Fibroblast of lung (primary cell): ENCODE measurements around the gene TRIM6. TPM values are rescaled to one million over a fixed set of nuclear protein-coding genes. Genes with fewer than 3 reads are reported as not detected.
A peak's percentile ranks its signal among the peaks of the same experiment; 100 is the strongest.

ENCODE experiments used
- DNase-seq, 2 donors: peaks; one replicate each; pipeline versions ENCODE4 v3.0.0 to v3.0.0-alpha.2; 2010; ENCODE audit warnings: low read depth in 2 of 2
- H2AFZ ChIP-seq: 2 replicates; pipeline ENCODE4 v1.5.1; 2012; ENCODE audit warnings: low read length, control low read depth, inconsistent platforms
- H3K27ac ChIP-seq: 2 replicates; pipeline ENCODE4 v1.5.1; 2011; ENCODE audit warnings: low read length, control low read depth; ENCODE audit not compliant: insufficient read depth
- H3K27me3 ChIP-seq: 2 replicates; pipeline ENCODE4 v1.5.1; 2011; ENCODE audit warnings: mild to moderate bottlenecking, low read length; ENCODE audit not compliant: control insufficient read depth, insufficient read depth
- H3K36me3 ChIP-seq: 2 replicates; pipeline ENCODE4 v1.5.1; 2011; ENCODE audit warnings: low read length; ENCODE audit not compliant: control insufficient read depth, insufficient read depth
- H3K4me1 ChIP-seq: 2 replicates; pipeline ENCODE4 v1.5.1; 2011; ENCODE audit warnings: low read length; ENCODE audit not compliant: control insufficient read depth, insufficient read depth; ENCODE audit errors: extremely low read depth
- H3K4me2 ChIP-seq: 2 replicates; pipeline ENCODE4 v1.5.1; 2011; ENCODE audit warnings: low read length, control low read depth; ENCODE audit not compliant: insufficient read depth; ENCODE audit errors: extremely low read depth
- H3K4me3 ChIP-seq, 4 experiments: fragments of 200-600 bp in 1 of 4; sonication (generic) in 1 of 4; replicated peaks in 1 of 4; 2 replicates each; pipeline ENCODE4 v1.5.1; 2011 to 2016; ENCODE audit warnings: low read length in 4 of 4, low read depth in 3 of 4, mild to moderate bottlenecking in 3 of 4, control low read depth in 2 of 4, inconsistent platforms in 1 of 4, mixed read lengths in 1 of 4; ENCODE audit not compliant: insufficient read depth in 1 of 4; ENCODE audit errors: control extremely low read depth in 1 of 4
- H3K79me2 ChIP-seq: 2 replicates; pipeline ENCODE4 v1.5.1; 2012; ENCODE audit warnings: mild to moderate bottlenecking, low read length, inconsistent platforms; ENCODE audit not compliant: control insufficient read depth, insufficient read depth
- H3K9ac ChIP-seq: 2 replicates; pipeline ENCODE4 v1.5.1; 2011; ENCODE audit warnings: mild to moderate bottlenecking, low read length, control low read depth; ENCODE audit not compliant: insufficient read depth
- H3K9me3 ChIP-seq: 2 replicates; pipeline ENCODE4 v1.5.1; 2012; ENCODE audit warnings: low read depth, low read length; ENCODE audit not compliant: control insufficient read depth, insufficient read depth
- H4K20me1 ChIP-seq: 2 replicates; pipeline ENCODE4 v1.5.1; 2011; ENCODE audit warnings: low read length; ENCODE audit not compliant: control insufficient read depth, insufficient read depth; ENCODE audit errors: extremely low read depth
- CTCF ChIP-seq, 2 donors: IDR thresholded peaks in 1 of 2; conservative IDR thresholded peaks in 1 of 2; 1 replicate in 1 of 2; 2 replicates in 1 of 2; pipeline ENCODE4 v1.5.1; 2011 to 2012; ENCODE audit warnings: low read length in 2 of 2, control low read depth in 1 of 2, inconsistent platforms in 1 of 2, low read depth in 1 of 2, mild to moderate bottlenecking in 1 of 2
- EZH2 ChIP-seq: IDR thresholded peaks from 2 replicates; pipeline ENCODE4 v1.5.1; 2012; ENCODE audit warnings: low read length, control low read depth, mild to moderate bottlenecking; ENCODE audit errors: missing control alignments
- polyA plus RNA-seq, 2 donors: library from polyadenylated mRNA; depleted of rRNA in 1 of 2; stranded (reverse) in 1 of 2; unstranded in 1 of 2; fragments of >200 nt; gene quantifications; 2 replicates each; pipeline ENCODE4 v1.2.1, GENCODE V29; 2011 to 2012; ENCODE audit warnings: missing spikeins in 1 of 2
- total RNA-seq: library from RNA; depleted of rRNA; stranded (reverse); fragments of >200 nt; gene quantifications from 2 replicates; pipeline ENCODE4 v1.2.1, GENCODE V29; 2014

TRIM6 gene
- total and polyA plus RNA-seq, 2 donors (not counting 1 experiment from before 2014, with no cell fraction given), result 8.2 to 8.6 TPM

GRCh38 chr11:5620651-5621521 lies 24.4 kb downstream of the TRIM6 start:
- no peaks in the 10 kb centered on the region for H3K9me3 ChIP-seq
- H3K4me2 ChIP-seq, result peak overlapping the region; percentile 87
- no peaks in the 10 kb centered on the region for H3K79me2 ChIP-seq
- peak overlapping the region; percentile 60 for H2AFZ ChIP-seq
- no peak overlapping the region for H3K9ac ChIP-seq
- H3K27me3 ChIP-seq, result no peaks in the 10 kb centered on the region
- no peaks in the 10 kb centered on the region for H4K20me1 ChIP-seq
- DNase-seq, result peak; percentile 89 to 93
- no peak for TF ChIP-seq CTCF (conservative IDR thresholded peaks at IDR 0.05 in 1 of 2, IDR thresholded peaks at IDR 0.05 in 1 of 2; ENCODE audit: low read depth in 1 of 2, low read length in 2 of 2)
- TF ChIP-seq EZH2, result no peak
- H3K4me3 ChIP-seq, result peak overlapping the region in 2 of 4 experiments; percentile 2 to 11
- peaks cover 17% of the 10 kb centered on the region for H3K4me1 ChIP-seq
- H3K36me3 ChIP-seq, result no peaks in the 10 kb centered on the region
- H3K27ac ChIP-seq, result peak overlapping the region; percentile 88

- Histone ChIP-seq H3K27ac (peak overlapping the region; percentile 88), H3K27me3 (no peaks in the 10 kb centered on the region), H3K79me2 (no peaks in the 10 kb centered on the region), H2AFZ (no peak overlapping the region), H3K4me2 (peak overlapping the region; percentile 87), H3K4me3 (no peak overlapping the region), H3K36me3 (no peaks in the 10 kb centered on the region), H3K9me3 (no peaks in the 10 kb centered on the region), H4K20me1 (no peaks in the 10 kb centered on the region), H3K4me1 (peaks cover 17% of the 10 kb centered on the region), H3K9ac (no peak overlapping the region)
- no peak for TF ChIP-seq CTCF (conservative IDR thresholded peaks at IDR 0.05 in 1 of 2, IDR thresholded peaks at IDR 0.05 in 1 of 2; ENCODE audit: low read depth in 1 of 2, low read length in 2 of 2)
- no peak for TF ChIP-seq EZH2
- no peak for DNase-seq
Observed at GRCh38 chr11:5621580-5621979, 25.1 kb downstream of the TRIM6 start.

GRCh38 chr11:5622802-5623201 lies 26.4 kb downstream of the TRIM6 start:
- H4K20me1 ChIP-seq, result no peaks in the 10 kb centered on the region
- no peak overlapping the region for H3K4me2 ChIP-seq
- H3K36me3 ChIP-seq, result no peaks in the 10 kb centered on the region
- no peak overlapping the region for H3K27ac ChIP-seq
- TF ChIP-seq CTCF (conservative IDR thresholded peaks at IDR 0.05 in 1 of 2, IDR thresholded peaks at IDR 0.05 in 1 of 2; ENCODE audit: low read depth in 1 of 2, low read length in 2 of 2) (no peak), EZH2 (no peak)
- peaks cover 17% of the 10 kb centered on the region for H3K4me1 ChIP-seq
- H3K4me3 ChIP-seq, result no peak overlapping the region
- H2AFZ ChIP-seq, result no peak overlapping the region
- no peak for DNase-seq
- no peaks in the 10 kb centered on the region for H3K79me2 ChIP-seq
- H3K9me3 ChIP-seq, result no peaks in the 10 kb centered on the region
- no peak overlapping the region for H3K9ac ChIP-seq
- no peaks in the 10 kb centered on the region for H3K27me3 ChIP-seq
